ENCODE data around the gene SLAMF1. TPM values are rescaled to one million over a fixed set of nuclear protein-coding genes. Genes with fewer than 3 reads are reported as not detected.
A peak's percentile ranks its signal among the peaks of the same experiment; 100 is the strongest.

The SLAMF1 gene
- total and polyA plus RNA-seq, 2 experiments from 2014 or later = not detected

DNA sequence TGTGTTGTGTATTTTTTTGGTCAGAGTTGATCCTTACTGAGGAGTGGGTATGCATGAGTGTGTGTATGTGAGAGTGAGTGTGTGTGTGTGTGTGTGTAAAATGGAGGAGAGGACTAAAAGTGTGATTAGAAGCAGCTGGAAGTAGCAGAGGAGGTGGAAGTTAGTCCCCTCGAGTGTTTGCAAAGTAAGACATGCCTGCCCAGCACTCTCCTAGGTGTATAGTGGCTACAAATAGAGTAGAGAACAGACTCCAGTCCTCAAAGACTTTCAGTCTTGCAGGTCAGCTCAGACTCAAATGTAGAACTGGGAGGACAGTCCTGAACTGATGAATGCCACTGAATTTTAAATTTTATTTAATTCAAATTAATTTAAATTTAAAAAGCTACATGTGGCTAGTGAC is 28.5 kb downstream of the SLAMF1 start (continued):
- TF ChIP-seq, protein P1, sequence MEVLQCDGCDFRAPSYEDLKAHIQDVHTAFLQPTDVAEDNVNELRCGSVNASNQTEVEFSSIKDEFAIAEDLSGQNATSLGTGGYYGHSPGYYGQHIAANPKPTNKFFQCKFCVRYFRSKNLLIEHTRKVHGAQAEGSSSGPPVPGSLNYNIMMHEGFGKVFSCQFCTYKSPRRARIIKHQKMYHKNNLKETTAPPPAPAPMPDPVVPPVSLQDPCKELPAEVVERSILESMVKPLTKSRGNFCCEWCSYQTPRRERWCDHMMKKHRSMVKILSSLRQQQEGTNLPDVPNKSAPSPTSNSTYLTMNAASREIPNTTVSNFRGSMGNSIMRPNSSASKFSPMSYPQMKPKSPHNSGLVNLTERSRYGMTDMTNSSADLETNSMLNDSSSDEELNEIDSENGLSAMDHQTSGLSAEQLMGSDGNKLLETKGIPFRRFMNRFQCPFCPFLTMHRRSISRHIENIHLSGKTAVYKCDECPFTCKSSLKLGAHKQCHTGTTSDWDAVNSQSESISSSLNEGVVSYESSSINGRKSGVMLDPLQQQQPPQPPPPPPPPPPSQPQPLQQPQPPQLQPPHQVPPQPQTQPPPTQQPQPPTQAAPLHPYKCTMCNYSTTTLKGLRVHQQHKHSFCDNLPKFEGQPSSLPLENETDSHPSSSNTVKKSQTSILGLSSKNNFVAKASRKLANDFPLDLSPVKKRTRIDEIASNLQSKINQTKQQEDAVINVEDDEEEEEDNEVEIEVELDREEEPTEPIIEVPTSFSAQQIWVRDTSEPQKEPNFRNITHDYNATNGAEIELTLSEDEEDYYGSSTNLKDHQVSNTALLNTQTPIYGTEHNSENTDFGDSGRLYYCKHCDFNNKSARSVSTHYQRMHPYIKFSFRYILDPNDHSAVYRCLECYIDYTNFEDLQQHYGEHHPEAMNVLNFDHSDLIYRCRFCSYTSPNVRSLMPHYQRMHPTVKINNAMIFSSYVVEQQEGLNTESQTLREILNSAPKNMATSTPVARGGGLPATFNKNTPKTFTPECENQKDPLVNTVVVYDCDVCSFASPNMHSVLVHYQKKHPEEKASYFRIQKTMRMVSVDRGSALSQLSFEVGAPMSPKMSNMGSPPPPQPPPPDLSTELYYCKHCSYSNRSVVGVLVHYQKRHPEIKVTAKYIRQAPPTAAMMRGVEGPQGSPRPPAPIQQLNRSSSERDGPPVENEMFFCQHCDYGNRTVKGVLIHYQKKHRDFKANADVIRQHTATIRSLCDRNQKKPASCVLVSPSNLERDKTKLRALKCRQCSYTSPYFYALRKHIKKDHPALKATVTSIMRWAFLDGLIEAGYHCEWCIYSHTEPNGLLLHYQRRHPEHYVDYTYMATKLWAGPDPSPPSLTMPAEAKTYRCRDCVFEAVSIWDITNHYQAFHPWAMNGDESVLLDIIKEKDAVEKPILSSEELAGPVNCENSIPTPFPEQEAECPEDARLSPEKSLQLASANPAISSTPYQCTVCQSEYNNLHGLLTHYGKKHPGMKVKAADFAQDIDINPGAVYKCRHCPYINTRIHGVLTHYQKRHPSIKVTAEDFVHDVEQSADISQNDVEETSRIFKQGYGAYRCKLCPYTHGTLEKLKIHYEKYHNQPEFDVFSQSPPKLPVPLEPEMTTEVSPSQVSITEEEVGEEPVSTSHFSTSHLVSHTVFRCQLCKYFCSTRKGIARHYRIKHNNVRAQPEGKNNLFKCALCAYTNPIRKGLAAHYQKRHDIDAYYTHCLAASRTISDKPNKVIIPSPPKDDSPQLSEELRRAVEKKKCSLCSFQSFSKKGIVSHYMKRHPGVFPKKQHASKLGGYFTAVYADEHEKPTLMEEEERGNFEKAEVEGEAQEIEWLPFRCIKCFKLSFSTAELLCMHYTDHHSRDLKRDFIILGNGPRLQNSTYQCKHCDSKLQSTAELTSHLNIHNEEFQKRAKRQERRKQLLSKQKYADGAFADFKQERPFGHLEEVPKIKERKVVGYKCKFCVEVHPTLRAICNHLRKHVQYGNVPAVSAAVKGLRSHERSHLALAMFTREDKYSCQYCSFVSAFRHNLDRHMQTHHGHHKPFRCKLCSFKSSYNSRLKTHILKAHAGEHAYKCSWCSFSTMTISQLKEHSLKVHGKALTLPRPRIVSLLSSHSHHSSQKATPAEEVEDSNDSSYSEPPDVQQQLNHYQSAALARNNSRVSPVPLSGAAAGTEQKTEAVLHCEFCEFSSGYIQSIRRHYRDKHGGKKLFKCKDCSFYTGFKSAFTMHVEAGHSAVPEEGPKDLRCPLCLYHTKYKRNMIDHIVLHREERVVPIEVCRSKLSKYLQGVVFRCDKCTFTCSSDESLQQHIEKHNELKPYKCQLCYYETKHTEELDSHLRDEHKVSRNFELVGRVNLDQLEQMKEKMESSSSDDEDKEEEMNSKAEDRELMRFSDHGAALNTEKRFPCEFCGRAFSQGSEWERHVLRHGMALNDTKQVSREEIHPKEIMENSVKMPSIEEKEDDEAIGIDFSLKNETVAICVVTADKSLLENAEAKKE (CRISPR knock-in tag; IDR thresholded peaks at IDR 0.05) = no peak
- no peak for TF ChIP-seq NANOG (IDR thresholded peaks at IDR 0.05; ENCODE audit: borderline replicate concordance)

DNA sequence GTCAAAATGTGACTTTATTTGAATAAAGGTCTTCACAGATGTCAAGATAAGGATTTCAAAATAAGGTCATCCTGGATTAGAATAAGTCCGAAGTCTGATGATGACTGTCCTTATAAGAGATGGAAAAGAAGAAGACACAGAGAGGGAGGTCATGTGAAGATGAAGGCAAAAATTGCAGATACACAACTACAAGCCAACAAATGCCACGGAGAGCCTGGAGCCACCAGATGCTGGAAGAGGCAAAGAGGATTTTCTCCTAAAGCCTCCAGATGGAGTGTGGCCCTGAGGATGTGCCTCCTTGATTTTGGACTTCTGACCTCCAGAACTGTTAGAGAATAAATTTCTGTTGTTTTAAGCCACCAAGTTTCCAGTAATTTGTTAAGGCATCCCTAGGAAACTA is 31.2 kb downstream of the SLAMF1 start:
- H3F3A ChIP-seq (replicated peaks; ENCODE audit: low read depth) = no peaks in the 10 kb centered on the region
- no peaks in the 10 kb centered on the region; the same call in 2 of the 3 replicates for H3K36me3 Mint-ChIP-seq (ENCODE audit: low read depth)
- H3K27me3 Mint-ChIP-seq (ENCODE audit: insufficient read depth, low read depth, poor library complexity) = no peaks in the 10 kb centered on the region
- H4K20me1 ChIP-seq (replicated peaks; ENCODE audit: insufficient read depth) = no peaks in the 10 kb centered on the region
- H3K4me1 Mint-ChIP-seq = peaks cover 9% of the 10 kb centered on the region
- peaks cover 5% of the 10 kb centered on the region; the same call in 2 of the 3 replicates for H3K9me3 Mint-ChIP-seq
- no peak overlapping the region for H3K4me3 ChIP-seq
- H3K4me2 ChIP-seq = no peak overlapping the region
- peaks cover 6% of the 10 kb centered on the region; the same call in 1 of the 2 replicates for H3K9me2 ChIP-seq (ENCODE audit: insufficient read depth)
- no peaks in the 10 kb centered on the region for H3K27me3 ChIP-seq (ENCODE audit: insufficient read depth)
- no peaks in the 10 kb centered on the region for H3K36me3 ChIP-seq (ENCODE audit: insufficient read depth)
- no peaks in the 10 kb centered on the region for H3K4me1 ChIP-seq (ENCODE audit: insufficient read depth)
- no peak overlapping the region for H3K4me3 Mint-ChIP-seq
- H3K27ac ChIP-seq (ENCODE audit: low read depth) = no peak overlapping the region
- no peak for DNase-seq (ENCODE audit: low spot score)
- H2AFZ ChIP-seq = peak overlapping the region; percentile 4; the same call in 1 of the 2 replicates
- H3K27ac Mint-ChIP-seq = no peak overlapping the region
- no peak for ATAC-seq
- H3K79me2 ChIP-seq (replicated peaks; ENCODE audit: insufficient read depth) = no peaks in the 10 kb centered on the region
- TF ChIP-seq EZH2 (IDR thresholded peaks at IDR 0.05; ENCODE audit: low read depth, unreplicated experiment) (no peak), STAT1 (IDR thresholded peaks at IDR 0.05; ENCODE audit: unreplicated experiment) (no peak), CREB1 (CRISPR knock-in tag; IDR thresholded peaks at IDR 0.05; ENCODE audit: low read depth) (no peak), POLR2AphosphoS5 (IDR thresholded peaks at IDR 0.05; ENCODE audit: low read depth) (no peak), ZNF331 (CRISPR knock-in tag; IDR thresholded peaks at IDR 0.05; ENCODE audit: low read depth) (no peak), JUNB (IDR thresholded peaks at IDR 0.05; ENCODE audit: unreplicated experiment) (no peak)
- TF ChIP-seq, protein P2, sequence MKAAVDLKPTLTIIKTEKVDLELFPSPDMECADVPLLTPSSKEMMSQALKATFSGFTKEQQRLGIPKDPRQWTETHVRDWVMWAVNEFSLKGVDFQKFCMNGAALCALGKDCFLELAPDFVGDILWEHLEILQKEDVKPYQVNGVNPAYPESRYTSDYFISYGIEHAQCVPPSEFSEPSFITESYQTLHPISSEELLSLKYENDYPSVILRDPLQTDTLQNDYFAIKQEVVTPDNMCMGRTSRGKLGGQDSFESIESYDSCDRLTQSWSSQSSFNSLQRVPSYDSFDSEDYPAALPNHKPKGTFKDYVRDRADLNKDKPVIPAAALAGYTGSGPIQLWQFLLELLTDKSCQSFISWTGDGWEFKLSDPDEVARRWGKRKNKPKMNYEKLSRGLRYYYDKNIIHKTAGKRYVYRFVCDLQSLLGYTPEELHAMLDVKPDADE (IDR thresholded peaks at IDR 0.05) = no peak
- TF ChIP-seq, protein P3, sequence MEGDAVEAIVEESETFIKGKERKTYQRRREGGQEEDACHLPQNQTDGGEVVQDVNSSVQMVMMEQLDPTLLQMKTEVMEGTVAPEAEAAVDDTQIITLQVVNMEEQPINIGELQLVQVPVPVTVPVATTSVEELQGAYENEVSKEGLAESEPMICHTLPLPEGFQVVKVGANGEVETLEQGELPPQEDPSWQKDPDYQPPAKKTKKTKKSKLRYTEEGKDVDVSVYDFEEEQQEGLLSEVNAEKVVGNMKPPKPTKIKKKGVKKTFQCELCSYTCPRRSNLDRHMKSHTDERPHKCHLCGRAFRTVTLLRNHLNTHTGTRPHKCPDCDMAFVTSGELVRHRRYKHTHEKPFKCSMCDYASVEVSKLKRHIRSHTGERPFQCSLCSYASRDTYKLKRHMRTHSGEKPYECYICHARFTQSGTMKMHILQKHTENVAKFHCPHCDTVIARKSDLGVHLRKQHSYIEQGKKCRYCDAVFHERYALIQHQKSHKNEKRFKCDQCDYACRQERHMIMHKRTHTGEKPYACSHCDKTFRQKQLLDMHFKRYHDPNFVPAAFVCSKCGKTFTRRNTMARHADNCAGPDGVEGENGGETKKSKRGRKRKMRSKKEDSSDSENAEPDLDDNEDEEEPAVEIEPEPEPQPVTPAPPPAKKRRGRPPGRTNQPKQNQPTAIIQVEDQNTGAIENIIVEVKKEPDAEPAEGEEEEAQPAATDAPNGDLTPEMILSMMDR (conservative IDR thresholded peaks at IDR 0.05; ENCODE audit: low read depth in 2 of 2) = no peak

All from GM23338 (cell line).